ENCODE data around the gene SNUPN.
"Not testable (repeated sequence)": the region's sequence is repeated elsewhere in the genome, so short reads cannot be mapped to it uniquely, and the experiment has no call there.

The SNUPN gene

DNA sequence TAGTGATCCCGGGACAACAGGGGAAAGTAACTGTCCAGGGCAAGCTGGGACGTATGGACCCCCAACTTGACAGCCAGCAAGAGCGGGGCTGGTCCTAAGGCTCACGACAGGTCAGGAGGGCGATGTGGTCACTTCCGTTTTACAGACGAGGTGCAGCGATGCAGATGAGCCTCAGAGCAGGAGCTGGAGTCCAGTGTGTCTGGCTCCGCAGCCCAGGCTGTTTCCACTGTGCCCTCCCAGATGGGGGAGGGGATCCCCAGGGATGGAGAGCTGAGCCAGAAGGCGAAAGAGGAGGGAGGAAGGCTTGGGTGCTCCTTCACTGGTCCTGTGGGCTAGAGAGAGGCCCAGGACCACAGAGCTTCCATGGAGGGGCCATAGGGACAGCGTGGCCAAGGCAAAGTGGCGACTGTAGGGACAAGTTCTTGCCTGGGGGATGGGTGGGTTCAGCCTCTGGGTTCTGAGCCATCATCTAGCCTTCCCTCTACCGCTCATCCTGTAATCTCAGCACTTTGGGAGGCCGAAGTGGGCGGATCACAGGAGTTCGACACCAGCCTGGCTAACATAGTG lies 27.9 kb upstream of the SNUPN start:
- no peak for DNase-seq

DNA sequence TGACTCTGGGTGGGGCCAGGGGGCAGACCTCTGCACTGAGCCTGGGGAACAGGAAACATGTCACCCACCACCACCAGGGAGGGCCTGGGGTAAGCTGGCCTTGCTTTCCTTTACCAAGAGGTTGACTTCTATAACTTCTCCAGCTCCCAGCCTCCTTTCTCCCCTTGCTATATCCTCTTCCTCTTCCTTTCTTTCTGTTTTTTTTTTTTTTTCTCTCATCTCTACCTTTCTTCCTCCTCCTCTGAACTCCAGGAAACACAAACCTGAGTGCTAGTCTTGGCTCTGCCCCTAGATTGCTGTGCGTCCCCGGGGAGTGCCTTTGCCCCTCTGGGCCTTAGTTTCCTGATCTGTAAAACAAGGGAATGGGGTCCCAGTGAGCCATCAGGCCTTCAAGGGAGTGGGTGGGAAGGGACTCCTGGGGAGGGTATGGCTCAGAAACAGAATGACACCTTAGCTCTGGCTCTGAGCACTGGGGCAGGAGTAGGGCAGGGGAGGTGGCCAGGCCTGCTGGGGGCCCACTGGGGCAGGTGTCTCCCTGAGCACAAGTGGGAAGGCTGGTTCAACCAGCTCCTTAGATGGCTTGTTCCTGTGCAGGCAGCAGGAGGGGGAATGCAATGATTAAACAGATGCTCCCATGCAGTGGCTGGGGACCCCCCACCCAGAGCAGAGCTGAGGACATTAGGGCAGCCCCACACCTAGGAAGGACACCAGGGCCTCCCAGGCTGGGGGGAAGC lies 26.5 kb upstream of the SNUPN start:
- DNase-seq, result no peak

GRCh38 chr15:75650908-75651809 lies 25.6 kb upstream of the SNUPN start:
- DNase-seq, result no peak

DNA sequence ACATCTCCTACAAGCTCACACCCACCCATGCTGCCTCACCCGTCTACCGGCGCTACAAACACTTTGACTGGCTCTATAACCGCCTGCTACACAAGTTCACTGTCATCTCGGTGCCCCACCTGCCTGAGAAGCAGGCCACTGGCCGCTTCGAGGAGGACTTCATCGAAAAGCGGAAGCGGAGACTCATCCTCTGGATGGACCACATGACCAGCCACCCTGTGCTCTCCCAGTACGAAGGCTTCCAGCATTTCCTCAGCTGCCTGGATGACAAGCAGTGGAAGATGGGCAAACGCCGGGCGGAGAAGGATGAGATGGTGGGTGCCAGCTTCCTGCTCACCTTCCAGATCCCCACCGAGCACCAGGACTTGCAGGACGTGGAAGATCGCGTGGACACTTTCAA lies 24.3 kb upstream of the SNUPN start:
- DNase-seq, result no peak

- DNase-seq, result no peak
These were observed 23.7 kb upstream of the SNUPN start for GRCh38 chr15:75649045-75649761.

DNA sequence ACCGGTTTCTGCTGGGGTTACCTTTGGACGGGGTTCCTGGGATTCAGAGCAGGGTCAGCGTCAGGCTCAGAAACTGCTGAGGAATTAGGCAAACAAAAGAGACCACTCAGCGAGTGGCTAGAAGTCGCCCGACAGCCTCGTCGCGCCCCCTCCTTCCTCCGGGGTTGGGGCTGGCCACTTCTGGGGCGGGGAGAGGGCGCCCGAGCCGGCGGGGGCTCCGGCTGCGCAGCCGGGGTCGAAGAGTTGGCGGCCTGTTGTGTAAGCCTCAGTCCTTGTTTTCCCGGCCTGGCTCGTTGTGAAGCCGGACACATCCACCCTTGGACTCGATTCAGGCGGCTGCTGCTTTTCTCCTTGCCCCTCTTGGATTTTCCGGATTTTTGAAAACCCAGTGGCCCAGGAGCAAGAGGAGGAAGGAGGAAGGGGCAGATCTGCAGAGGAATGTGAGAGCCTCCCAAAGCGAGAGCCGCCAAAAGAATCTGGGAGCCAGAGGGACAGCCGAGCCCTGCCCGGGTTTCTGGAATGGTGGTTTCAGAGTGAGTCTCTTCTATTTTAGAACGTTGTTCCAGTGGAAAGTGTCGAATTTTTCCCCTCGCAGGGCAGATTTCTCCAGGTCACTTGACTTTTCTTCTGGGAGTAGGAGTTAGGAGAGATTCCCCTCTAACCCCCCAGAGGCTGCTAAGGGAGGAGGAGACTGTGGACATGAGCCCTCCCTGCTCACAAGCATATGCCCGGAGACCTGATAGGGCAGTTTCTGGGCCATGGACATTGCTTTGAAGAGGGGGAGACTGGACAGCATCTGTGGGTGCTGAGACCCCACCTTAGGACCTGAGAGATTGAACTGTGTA lies 22.9 kb upstream of the SNUPN start:
- no peak for DNase-seq

DNA sequence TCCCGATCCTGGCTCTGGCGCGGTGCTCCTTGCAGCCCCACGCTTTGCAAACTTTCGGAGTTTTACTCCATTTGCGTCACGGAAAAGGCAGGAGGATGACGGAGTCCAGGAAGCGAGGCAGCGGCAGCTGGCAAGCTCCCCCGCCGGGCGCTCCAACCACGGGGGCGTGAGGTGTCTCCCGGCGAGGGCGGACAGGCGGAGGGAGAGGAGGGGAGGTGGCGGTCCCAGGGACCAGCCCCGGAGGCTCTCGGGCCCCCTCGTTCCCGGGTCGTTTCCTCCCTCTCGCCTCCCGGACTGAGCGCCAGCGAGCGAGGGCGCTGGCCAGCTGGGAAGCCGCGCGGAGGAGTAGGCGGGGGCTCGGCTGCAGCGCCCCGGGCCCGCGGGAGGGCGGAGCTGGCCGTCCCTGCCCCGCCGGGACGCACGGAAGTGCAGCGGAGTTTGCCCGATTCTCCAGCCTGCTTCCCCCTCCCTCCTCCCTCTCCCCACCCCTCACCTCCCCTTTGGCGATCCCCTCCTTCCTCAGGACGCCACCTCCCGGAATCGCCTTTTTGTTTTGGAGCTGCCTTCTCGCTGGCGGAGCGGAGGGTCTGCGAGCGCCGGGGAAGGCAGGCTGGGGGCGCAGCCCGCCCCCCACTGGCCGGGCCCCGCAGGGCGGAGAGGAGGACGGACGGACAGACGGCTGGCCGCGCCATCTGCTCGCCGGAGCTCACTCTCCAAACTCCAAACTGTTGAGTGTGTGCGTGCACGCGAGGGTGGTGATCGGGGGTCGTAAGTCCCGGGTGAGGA lies 22.0 kb upstream of the SNUPN start, which contains the start of gene SNX33:
Gene SNX33, plus strand, starts transcription at position 543 of the 786 bp plus-strand sequence. CDS start 1,191 bp downstream, outside the sequence.
- DNase-seq, result peak; percentile 54 to 71

- DNase-seq, result peak in 1 of 2 donors; percentile 26
These were observed 21.4 kb upstream of the SNUPN start for GRCh38 chr15:75646944-75647364.

GRCh38 chr15:75646112-75646943 lies 20.8 kb upstream of the SNUPN start:
- no peak for DNase-seq

GRCh38 chr15:75644376-75644775 lies 18.9 kb upstream of the SNUPN start:
- no peak for DNase-seq

DNA sequence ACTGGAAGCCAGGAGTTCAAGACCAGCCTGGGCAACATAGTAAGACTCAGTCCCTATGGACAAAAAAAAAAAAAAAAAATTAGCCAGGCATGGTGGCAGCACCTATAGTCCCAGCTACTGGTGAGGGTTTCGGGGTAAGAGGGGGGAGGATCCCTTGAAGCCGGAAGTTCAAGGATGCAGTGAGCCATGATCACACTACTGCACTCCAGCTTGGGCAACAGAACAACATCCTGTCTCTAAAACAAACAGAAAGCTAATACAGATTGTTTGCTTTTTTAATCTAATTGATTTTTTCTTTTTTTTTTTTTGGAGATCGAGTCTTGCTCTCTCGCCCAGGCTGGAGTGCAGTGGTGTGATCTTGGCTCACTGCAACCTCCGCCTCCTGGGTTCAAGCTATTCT lies 16.1 kb upstream of the SNUPN start:
- DNase-seq, result no peak

GRCh38 chr15:75641179-75641503 lies 15.6 kb upstream of the SNUPN start:
- no peak for DNase-seq

DNA sequence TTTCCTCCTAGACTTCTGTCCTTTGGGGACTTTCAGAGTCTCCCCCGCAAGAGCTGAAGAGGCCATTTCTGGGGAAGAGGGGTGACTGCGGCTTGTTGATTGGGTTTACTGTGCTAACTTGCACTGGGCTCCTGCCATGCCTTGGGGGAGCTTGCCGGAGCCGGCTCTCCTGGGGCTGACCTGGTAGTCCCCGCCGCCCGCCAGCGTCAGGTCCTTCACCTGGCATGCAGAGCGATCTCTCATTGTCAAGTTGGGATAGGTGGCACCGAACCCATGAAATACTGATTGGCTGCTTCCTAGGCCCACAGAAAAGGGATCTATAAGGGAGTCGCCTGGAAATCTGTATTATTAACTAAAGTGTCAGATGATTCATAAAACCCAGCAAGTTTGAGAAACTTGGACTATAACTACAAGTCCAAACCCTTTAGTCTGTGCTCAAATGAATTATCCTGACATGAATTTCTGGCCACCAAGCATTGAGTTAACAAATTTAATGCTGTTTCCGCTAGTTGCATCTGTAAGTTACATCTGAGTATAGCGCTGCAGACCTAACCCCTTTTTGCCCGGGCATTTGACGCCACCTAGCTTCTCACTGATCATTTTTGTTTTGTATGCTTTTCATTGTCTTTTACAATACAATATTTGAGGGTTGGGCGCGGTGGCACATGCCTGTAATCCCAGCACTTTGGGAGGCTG lies 15.1 kb upstream of the SNUPN start:
- peak; percentile 47 to 55 for DNase-seq

DNA sequence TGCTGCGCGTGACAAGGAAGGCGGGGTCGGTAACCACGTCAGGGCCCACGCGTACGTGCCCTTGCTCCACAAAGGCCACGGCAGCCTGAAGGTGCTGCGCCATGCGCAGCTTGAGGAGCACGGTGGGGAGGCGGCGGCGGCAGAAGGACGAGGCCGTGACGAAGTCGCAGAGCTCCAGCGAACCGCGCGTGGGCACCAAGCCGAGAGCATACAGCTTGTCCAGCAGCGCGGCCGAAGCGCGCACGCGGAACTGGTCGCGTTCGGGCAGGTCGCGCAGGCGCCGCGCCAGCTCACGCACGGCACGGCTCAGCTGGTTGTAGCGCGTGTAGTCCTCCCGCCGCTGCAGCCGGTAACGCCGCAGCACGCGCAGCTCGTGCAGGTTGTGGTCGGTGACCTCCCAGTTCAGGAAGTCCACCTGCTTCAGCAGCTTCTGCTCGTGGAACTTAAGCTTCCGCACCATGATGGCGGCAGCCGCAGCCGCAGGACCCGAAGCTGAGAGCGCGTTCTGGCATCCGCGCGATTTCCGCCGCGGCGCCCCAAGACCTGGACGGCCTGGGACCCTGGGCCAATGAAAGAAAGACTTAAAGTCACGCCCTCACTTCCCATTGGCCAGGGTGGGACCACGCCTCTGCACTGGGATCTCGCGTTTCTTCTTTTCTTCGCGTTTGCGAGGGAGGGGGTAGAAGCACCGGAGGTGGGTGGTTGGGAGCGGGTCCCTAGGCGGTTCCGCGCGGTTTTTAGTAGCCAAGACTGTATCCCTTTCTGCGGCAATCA lies 14.4 kb upstream of the SNUPN start, which contains the start of gene IMP3:
Gene IMP3, minus strand, starts transcription at position 516 of the 774 bp plus-strand sequence. Its CDS starts 56 bp downstream, at position 460.
- DNase-seq, result peak; percentile 91 to 93

DNA sequence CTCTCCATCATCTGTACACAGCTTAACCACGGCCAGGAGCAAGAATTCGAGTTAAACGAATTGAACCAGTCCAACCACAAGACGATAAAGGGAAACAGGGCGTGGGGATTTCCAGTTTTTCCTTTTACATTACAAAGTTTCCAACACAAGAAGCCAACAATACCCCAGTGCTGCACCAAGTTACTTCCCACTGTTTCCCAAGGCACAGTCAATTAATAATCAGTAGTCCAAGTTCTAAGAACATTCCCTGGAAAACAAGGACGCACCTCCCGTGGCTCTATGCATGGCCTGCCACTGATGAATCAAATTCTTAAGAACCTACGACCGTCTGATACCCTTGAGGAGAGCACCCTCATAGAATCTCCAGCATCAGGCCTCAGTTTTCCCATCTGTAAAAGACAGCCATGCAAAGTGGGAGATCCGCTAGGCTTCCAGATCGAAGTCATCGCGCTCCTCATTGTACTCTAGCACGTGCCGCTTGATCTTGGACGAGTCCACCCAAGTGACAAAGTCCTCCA lies 13.7 kb upstream of the SNUPN start:
- no peak for DNase-seq

DNA sequence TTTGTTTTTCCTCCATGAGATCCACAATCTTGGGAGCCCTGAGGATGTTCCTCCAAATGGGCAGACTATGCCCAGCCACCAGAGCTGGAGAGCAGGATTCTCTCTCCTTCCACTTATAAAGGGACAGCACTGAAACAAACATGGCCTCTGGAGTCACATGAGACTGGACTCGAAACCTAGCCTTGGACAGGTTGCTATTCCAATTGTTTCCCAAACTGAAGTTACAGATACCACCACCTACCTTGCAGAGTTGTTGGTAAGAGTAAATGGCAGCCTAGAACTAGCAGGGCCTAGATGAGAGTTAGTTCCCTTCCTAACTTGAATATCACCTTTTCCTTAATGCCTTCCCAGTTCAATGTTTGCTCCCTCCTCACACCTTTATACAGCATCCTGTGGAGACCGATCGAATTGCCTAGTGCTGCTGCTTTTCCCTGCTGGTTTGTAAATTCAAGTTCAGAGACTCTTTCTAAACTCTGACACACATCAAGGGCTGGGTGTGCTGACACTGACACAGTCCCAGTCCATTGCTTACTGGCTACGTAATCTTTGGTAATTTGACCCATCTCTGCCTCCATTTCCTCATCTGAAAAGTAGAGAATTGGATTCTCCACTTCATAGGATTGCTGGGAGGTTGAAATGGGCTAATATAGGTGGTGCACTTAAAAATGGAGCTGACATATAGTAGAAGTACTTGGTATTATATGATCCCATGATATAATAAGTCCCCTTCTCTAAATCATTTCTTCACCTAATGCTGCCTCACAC lies 11.9 kb upstream of the SNUPN start:
- no peak for DNase-seq

DNA sequence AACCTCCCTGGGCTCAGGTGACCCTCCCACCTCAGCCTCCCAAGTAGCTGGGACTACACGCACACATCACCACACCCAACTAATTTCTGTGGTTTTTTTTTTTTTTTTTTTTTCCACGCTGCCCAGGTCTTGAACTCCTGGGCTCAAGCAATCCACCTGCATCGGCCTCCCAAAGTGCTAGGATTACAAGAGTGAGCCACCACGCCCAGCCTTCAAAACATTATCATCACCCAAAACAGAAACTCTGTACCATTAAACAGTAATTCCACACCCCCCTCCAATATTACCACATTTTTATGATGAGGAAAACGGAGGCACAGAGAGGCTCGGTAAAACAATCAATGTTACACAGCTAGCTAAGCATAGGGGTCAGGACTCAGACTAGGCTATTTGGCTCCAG lies 10.5 kb upstream of the SNUPN start:
- no peak for DNase-seq

- not testable (repeated sequence) for DNase-seq
These were observed 8.4 kb upstream of the SNUPN start for GRCh38 chr15:75633922-75634321.

Measured in stimulated activated CD4-positive, alpha-beta T cell treated with anti-CD3 and anti-CD28 coated beads, Interleukin-2, amount 100 ng/mL, for 24 hours (primary cell).